Measurements from ENCODE around the gene PAPOLA.
A peak's percentile ranks its signal among the peaks of the same experiment; 100 is the strongest.

PAPOLA gene

GRCh38 chr14:96554315-96554910, 52.2 kb downstream of the PAPOLA start:
- Mint-ChIP-seq H3K4me1 (ENCODE audit: low read depth in 2 of 2) (peaks cover 0 to 5% of the 10 kb centered on the region in 2 donors), H3K27ac (peak overlapping the region; percentile 4 to 62), H3K9me3 (no peaks in the 10 kb centered on the region), H3K36me3 (ENCODE audit: insufficient read depth) (peaks cover 79% of the 10 kb centered on the region), H3K27me3 (no peaks in the 10 kb centered on the region), H3K4me3 (no peak overlapping the region)
- ATAC-seq (replicated peaks), result no peak
- no peak for DNase-seq

DNA sequence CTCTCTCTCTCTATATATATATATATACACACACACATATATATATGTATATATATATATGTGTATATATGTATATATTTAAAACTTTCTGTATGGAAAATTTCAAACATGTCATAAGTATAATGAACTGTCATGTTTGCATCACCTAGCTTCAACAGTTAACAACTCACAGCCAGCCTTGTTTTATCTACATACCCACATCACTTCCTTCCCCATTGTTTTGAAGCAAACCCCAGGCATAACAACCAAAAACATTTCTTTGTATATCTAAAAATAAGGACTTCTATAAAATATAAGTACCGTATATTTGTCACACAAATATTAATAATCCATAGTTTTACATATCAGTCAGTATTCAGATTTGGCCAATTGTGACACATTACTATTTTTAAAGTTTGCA, 57.4 kb downstream of the PAPOLA start:
- Mint-ChIP-seq H3K27ac (no peak overlapping the region), H3K9me3 (no peaks in the 10 kb centered on the region), H3K36me3 (ENCODE audit: insufficient read depth) (peaks cover 81% of the 10 kb centered on the region), H3K4me3 (no peak overlapping the region), H3K27me3 (no peaks in the 10 kb centered on the region), H3K4me1 (ENCODE audit: low read depth in 2 of 2) (peaks cover 0 to under 1% of the 10 kb centered on the region in 2 donors)
- ATAC-seq (replicated peaks), result no peak
- DNase-seq, result no peak

DNA sequence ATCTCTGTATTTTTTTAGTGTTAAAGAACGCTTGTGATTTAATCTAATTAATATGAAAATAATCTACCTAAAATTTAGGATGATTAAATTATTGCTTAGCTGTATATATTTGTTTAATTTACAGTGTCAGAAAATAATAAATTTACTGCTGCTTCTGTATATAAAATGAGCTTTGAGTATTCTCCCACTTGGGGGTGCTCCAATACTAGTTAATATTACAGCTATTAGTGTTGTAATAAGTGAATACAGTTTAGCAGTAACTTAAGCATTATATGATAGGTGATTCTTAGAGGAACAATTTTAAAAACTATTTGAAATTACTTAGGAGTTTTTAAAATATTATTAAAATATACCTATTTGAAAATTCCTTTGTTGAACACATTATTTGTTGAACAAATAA, 62.2 kb downstream of the PAPOLA start:
- Mint-ChIP-seq H3K27ac (no peak overlapping the region), H3K9me3 (no peaks in the 10 kb centered on the region), H3K36me3 (ENCODE audit: insufficient read depth) (peaks cover 66% of the 10 kb centered on the region), H3K4me1 (ENCODE audit: low read depth in 2 of 2) (peaks cover 0 to 4% of the 10 kb centered on the region in 2 donors), H3K4me3 (no peak overlapping the region), H3K27me3 (no peaks in the 10 kb centered on the region)
- DNase-seq (no peak), ATAC-seq (replicated peaks) (no peak)

DNA sequence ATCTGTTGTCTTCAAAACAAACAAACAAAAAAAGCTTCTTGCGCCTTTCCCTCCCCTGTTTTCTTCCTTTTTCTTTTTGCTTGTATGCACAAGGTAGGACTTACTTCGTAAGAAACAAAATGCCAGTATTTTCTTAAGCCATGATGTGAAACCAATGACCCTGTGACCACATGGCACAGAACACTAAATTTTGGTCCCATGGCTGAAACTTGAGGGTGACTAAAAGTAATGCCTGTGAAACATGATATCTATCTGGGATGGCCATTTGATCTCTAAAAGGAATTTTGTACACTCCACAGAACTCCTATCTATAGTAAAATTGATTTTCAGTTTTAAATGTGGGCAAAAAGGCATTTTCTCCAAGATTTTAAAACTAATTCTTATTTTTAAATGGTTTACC, 63.6 kb downstream of the PAPOLA start:
- Mint-ChIP-seq H3K9me3 (no peaks in the 10 kb centered on the region), H3K4me3 (no peak overlapping the region), H3K27me3 (no peaks in the 10 kb centered on the region), H3K27ac (peak overlapping the region in 1 of 2 donors; percentile 10), H3K4me1 (ENCODE audit: low read depth in 2 of 2) (peaks cover 0 to 4% of the 10 kb centered on the region in 2 donors), H3K36me3 (ENCODE audit: insufficient read depth) (peaks cover 60% of the 10 kb centered on the region)
- no peak for ATAC-seq (replicated peaks)
- no peak for DNase-seq

DNA sequence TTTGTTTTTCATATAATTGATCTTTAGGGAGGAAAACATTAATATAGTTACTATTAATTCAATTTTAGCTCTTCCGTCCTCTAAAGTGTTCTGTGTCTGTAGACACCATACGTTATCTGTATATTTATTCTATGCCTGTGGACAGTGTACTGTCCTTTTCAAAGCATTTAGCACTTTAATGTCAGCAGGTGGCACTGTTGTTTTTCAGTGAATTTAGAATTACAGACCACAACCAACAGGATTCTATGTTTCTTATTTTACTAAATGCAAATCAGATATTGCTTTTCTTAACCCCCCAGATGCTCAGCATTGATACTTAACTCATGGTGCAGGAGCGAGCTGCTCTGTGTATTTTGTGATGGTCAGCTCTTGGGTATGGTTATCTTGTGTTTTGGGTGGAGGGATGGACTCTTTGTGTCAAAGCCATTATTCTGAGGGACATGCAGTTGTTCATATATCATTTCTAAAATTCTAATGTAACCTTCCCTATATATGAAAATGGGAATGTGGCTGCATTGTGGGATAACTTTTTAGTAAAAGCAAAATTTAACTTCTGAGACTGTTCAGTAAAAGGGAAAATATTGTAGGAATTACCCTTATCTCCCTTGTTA, 65.2 kb downstream of the PAPOLA start:
- peak; percentile 45 for ATAC-seq (replicated peaks)
- peak overlapping the region in 1 of 2 donors; percentile 10 for H3K27ac Mint-ChIP-seq
- H3K4me1 Mint-ChIP-seq (ENCODE audit: low read depth in 2 of 2), result peaks cover 0 to 4% of the 10 kb centered on the region in 2 donors
- peaks cover 46% of the 10 kb centered on the region for H3K36me3 Mint-ChIP-seq (ENCODE audit: insufficient read depth)
- H3K27me3 Mint-ChIP-seq, result no peaks in the 10 kb centered on the region
- no peak overlapping the region for H3K4me3 Mint-ChIP-seq
- peak in 1 of 3 experiments; percentile 22 for DNase-seq
- no peaks in the 10 kb centered on the region for H3K9me3 Mint-ChIP-seq

DNA sequence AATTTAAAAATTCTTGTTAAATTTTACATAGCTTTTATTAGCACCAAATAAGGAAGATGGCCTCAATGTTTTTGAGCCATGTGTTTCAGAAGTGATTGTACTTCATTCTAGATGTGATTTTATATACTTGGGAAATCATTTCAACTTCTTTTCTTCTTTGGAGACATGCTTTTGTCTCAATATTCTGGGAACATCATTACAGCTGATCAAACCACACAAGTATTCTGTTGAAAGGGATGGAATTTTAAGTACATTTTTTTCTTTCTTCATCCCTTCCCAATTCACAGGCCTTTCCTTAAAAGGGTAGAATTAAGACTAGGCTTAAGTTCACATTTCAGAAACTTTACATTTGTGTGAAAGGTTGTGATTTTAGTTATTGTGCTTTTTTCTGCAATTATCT, 66.4 kb downstream of the PAPOLA start:
- peaks cover 41% of the 10 kb centered on the region for H3K36me3 Mint-ChIP-seq (ENCODE audit: insufficient read depth)
- no peak for DNase-seq

GRCh38 chr14:96571311-96571710, 69.1 kb downstream of the PAPOLA start:
- Mint-ChIP-seq H3K4me3 (no peak overlapping the region), H3K27ac (no peak overlapping the region), H3K9me3 (no peaks in the 10 kb centered on the region), H3K4me1 (ENCODE audit: low read depth in 2 of 2) (peaks cover 6 to 13% of the 10 kb centered on the region in 2 donors), H3K36me3 (ENCODE audit: insufficient read depth) (peaks cover 18% of the 10 kb centered on the region), H3K27me3 (no peaks in the 10 kb centered on the region)
- ATAC-seq (replicated peaks) (no peak), DNase-seq (no peak)

More for the DNA sequence above, 66.4 kb downstream of the PAPOLA start:
- Mint-ChIP-seq H3K4me1 (ENCODE audit: low read depth in 2 of 2) (peaks cover 2 to 4% of the 10 kb centered on the region in 2 donors), H3K27ac (no peak overlapping the region), H3K4me3 (no peak overlapping the region), H3K27me3 (no peaks in the 10 kb centered on the region), H3K9me3 (no peaks in the 10 kb centered on the region)
- no peak for ATAC-seq (replicated peaks)

DNA sequence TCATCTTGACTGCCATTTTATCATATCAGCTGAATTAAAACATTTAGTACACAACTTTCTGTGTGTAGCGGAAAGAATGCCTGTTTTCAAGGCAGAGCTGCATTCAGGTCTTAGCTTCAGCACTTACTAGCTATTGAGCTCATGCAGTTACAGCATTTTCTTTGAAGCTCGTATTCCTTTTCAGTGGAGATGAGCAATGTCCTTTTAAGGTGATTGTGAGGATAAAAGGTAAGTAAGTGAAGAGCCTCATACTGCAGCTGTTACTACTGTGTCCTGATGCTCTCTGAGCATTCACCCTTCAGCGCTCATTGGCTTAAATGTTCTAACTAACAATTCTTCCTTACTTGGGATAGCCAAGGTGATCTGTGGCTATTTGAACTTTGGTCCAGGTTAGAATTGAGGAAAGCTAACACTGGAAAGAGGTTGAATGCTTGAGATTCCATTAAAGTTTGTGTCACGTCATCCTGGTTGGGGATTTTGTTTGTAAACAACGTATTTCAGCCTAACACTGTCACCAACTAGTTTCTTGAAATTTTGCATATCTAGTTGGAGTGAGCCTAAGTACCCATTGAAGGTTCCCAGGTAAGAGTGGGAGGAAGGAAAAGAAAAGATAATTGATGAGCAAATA, 71.4 kb downstream of the PAPOLA start:
- H3K4me1 Mint-ChIP-seq (ENCODE audit: low read depth in 2 of 2), result peaks cover 11 to 15% of the 10 kb centered on the region in 2 donors
- no peak overlapping the region for H3K4me3 Mint-ChIP-seq
- peaks cover 7% of the 10 kb centered on the region for H3K36me3 Mint-ChIP-seq (ENCODE audit: insufficient read depth)
- DNase-seq (no peak), ATAC-seq (replicated peaks) (no peak)
- H3K27me3 Mint-ChIP-seq, result no peaks in the 10 kb centered on the region
- H3K9me3 Mint-ChIP-seq, result no peaks in the 10 kb centered on the region
- peak overlapping the region in 1 of 2 donors; percentile 52 for H3K27ac Mint-ChIP-seq

DNA sequence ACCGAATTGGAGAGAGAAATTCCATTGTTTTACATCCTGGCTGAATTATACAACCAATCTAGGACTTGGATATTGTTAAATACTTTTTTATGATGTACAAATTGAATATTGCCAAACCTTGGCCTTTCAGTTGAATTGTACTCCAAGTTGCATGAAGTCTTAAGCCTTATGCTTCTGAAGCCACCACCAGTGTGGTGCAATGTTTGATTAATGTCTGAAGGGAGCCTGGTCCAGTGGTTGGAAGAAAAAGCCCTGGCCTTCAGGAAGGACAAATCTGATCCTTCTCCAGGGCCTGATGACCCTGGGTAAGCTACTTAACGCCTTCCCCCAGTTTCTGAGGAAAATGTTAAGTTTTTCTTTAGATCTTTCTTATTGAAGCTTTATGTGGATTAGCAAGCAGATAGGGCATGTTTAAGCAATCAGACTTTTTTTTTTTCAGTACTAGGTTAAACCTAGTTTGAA, 72.0 kb downstream of the PAPOLA start:
- Mint-ChIP-seq H3K4me1 (ENCODE audit: low read depth in 2 of 2) (peaks cover 11 to 15% of the 10 kb centered on the region in 2 donors), H3K36me3 (ENCODE audit: insufficient read depth) (peaks cover 5% of the 10 kb centered on the region), H3K4me3 (no peak overlapping the region), H3K9me3 (no peaks in the 10 kb centered on the region), H3K27me3 (no peaks in the 10 kb centered on the region), H3K27ac (peak overlapping the region in 1 of 2 donors; percentile 52)
- no peak for DNase-seq
- no peak for ATAC-seq (replicated peaks)

DNA sequence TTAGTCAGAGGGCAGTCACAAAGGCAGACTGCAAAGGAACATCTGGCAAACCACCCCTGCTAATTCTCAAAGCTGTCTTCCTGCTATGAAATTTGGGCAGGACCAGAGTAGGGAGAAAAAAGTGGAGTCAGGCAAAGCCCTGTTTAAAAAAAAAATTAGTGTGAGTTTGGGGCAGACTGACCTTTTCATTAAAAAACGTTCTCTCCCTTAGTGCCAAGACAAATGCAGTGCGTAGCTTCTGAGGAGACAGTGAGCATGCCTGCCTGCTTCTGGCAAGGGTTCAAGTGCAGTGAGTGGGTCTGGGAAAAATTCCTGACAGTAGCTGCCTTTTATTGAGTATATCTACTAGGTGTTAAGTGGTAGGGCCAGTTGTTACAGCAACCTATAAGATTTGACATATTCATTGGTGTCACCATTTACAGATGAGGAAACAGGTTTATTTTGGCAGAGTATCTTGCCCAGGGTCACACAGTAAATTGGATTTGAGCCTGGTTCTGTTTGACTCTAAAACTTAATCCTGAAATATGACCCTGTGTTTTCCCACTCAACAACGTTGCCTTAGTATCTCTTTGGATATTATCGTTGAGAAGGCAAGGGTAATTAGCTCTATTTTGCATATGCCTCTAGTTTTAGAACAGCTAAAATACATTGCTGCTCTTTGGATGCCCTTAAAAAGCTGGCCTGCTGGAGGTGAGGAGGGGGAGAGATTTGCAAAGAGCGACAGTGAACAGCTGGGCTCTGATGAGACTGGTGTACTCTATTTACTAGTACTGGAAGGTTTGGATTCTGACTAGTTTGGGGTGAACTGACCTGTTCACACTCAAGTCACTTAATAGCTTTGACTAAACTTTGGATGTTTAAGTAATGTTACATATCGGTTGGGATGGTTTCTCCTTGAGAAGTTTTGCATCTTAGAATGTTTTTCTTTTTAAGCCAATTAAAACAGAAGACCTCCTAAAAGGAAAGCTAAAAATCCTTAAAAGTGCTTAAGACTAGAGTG, 72.8 kb downstream of the PAPOLA start:
- Mint-ChIP-seq H3K27ac (peak overlapping the region in 1 of 2 donors; percentile 52), H3K4me1 (ENCODE audit: low read depth in 2 of 2) (peaks cover 11 to 15% of the 10 kb centered on the region in 2 donors), H3K4me3 (no peak overlapping the region), H3K9me3 (no peaks in the 10 kb centered on the region), H3K27me3 (no peaks in the 10 kb centered on the region), H3K36me3 (ENCODE audit: insufficient read depth) (peaks cover 1% of the 10 kb centered on the region)
- no peak for DNase-seq
- ATAC-seq (replicated peaks), result no peak

DNA sequence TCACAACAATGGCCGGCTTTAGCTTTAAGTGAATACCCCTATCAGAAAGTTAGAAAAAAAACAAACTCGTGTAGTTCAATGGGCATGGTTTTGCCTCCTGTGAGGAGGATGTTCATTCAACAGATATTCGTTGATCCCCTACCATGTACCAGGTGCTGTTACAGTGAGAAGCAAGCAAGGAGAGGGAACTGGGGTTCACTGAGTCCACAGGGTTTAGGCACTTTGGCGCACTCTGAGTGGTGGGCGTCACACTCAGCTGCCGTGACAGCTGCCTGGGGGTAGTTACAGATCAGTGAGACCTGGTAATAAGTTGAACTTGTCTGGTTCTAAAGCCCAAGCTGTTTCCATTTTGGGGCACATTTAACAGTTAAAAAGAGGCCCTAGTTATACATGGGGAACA, 74.2 kb downstream of the PAPOLA start:
- Mint-ChIP-seq H3K4me1 (ENCODE audit: low read depth in 2 of 2) (peaks cover 18 to 29% of the 10 kb centered on the region in 2 donors), H3K27me3 (no peaks in the 10 kb centered on the region), H3K27ac (peak overlapping the region; percentile 0 to 32), H3K9me3 (no peaks in the 10 kb centered on the region), H3K4me3 (no peak overlapping the region), H3K36me3 (ENCODE audit: insufficient read depth) (no peaks in the 10 kb centered on the region)
- DNase-seq (no peak), ATAC-seq (replicated peaks) (no peak)

DNA sequence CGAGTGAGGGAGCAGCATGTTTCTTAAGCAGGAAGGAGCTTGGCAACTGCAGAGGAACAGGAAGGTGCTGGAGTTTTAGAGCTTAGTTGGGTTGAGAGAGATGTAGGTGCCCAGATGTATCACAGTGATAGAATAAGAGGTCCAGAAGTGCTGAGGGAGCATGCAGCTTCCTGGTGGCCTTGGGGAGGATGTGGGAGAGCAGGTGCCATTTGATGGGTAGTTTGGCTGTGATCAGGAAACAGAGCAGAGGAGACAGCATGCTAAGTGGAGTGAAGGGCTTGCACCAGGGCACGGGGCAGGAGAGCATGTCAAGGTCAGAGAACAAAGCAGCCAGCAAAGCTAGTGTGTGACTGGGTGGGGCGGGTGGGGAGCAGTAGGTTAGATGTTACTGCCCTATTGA, 74.8 kb downstream of the PAPOLA start:
- peaks cover 18 to 31% of the 10 kb centered on the region in 2 donors for H3K4me1 Mint-ChIP-seq (ENCODE audit: low read depth in 2 of 2)
- H3K9me3 Mint-ChIP-seq, result no peaks in the 10 kb centered on the region
- peak overlapping the region; percentile 0 to 7 for H3K27ac Mint-ChIP-seq
- ATAC-seq (replicated peaks), result no peak
- no peaks in the 10 kb centered on the region for H3K36me3 Mint-ChIP-seq (ENCODE audit: insufficient read depth)
- DNase-seq, result no peak
- H3K4me3 Mint-ChIP-seq, result no peak overlapping the region
- no peaks in the 10 kb centered on the region for H3K27me3 Mint-ChIP-seq

GRCh38 chr14:96578619-96579018, 76.4 kb downstream of the PAPOLA start:
- H3K36me3 Mint-ChIP-seq (ENCODE audit: insufficient read depth), result no peaks in the 10 kb centered on the region
- H3K9me3 Mint-ChIP-seq, result no peaks in the 10 kb centered on the region
- peaks cover 0 to 10% of the 10 kb centered on the region in 2 donors for H3K27me3 Mint-ChIP-seq
- DNase-seq (no peak), ATAC-seq (replicated peaks) (no peak)
- peaks cover 16 to 31% of the 10 kb centered on the region in 2 donors for H3K4me1 Mint-ChIP-seq (ENCODE audit: low read depth in 2 of 2)
- H3K27ac Mint-ChIP-seq, result no peak overlapping the region
- H3K4me3 Mint-ChIP-seq, result no peak overlapping the region

Measured in effector memory CD8-positive, alpha-beta T cell (primary cell).